Measurements from ENCODE around the gene KRTAP3-3.

KRTAP3-3 gene

GRCh38 chr17:41010441-41010840, 16.5 kb upstream of the KRTAP3-3 start:
- H3K4me3 ChIP-seq (ENCODE audit: low read depth, low read length) = no peak overlapping the region
- no peak for DNase-seq
- no peaks in the 10 kb centered on the region for H3K36me3 ChIP-seq (replicated peaks)
- H3K27me3 ChIP-seq (replicated peaks) = no peaks in the 10 kb centered on the region
- no peak overlapping the region for H3K27ac ChIP-seq
- in situ Hi-C loops (cut with HindIII; ENCODE audit: low pct_ligation_motif_present, low sequenced_read_pairs) = no loop called here
- TF ChIP-seq, protein P1, sequence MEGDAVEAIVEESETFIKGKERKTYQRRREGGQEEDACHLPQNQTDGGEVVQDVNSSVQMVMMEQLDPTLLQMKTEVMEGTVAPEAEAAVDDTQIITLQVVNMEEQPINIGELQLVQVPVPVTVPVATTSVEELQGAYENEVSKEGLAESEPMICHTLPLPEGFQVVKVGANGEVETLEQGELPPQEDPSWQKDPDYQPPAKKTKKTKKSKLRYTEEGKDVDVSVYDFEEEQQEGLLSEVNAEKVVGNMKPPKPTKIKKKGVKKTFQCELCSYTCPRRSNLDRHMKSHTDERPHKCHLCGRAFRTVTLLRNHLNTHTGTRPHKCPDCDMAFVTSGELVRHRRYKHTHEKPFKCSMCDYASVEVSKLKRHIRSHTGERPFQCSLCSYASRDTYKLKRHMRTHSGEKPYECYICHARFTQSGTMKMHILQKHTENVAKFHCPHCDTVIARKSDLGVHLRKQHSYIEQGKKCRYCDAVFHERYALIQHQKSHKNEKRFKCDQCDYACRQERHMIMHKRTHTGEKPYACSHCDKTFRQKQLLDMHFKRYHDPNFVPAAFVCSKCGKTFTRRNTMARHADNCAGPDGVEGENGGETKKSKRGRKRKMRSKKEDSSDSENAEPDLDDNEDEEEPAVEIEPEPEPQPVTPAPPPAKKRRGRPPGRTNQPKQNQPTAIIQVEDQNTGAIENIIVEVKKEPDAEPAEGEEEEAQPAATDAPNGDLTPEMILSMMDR (IDR thresholded peaks at IDR 0.05; ENCODE audit: low read depth, low read length, missing control alignments) = no peak

- in situ Hi-C loops (cut with HindIII; ENCODE audit: low pct_ligation_motif_present, low sequenced_read_pairs) = no loop called here
- TF ChIP-seq, protein P1 (IDR thresholded peaks at IDR 0.05; ENCODE audit: low read depth, low read length, missing control alignments) = no peak
- Histone ChIP-seq H3K27ac (no peak overlapping the region), H3K27me3 (replicated peaks) (no peaks in the 10 kb centered on the region), H3K36me3 (replicated peaks) (no peaks in the 10 kb centered on the region), H3K4me3 (ENCODE audit: low read depth, low read length) (no peak overlapping the region)
- no peak for DNase-seq
Observed at GRCh38 chr17:41009936-41010335, 16.0 kb upstream of the KRTAP3-3 start.

- no peak for DNase-seq
Observed at GRCh38 chr17:41009301-41009760, 15.4 kb upstream of the KRTAP3-3 start.

GRCh38 chr17:41008811-41009210, 14.8 kb upstream of the KRTAP3-3 start, which contains the start of gene KRTAP3-1:
TSS of gene KRTAP3-1 (minus strand) at chr17:41009128. CDS start at chr17:41009074, 54 bp downstream.
- Histone ChIP-seq H3K36me3 (replicated peaks) (no peaks in the 10 kb centered on the region), H3K27ac (no peak within 1 kb of the TSS), H3K27me3 (replicated peaks) (no peaks in the 10 kb centered on the region), H3K4me3 (ENCODE audit: low read depth, low read length) (no peak within 1 kb of the TSS)
- in situ Hi-C loops (cut with HindIII; ENCODE audit: low pct_ligation_motif_present, low sequenced_read_pairs) = no loop called here
- TF ChIP-seq, protein P1 (IDR thresholded peaks at IDR 0.05; ENCODE audit: low read depth, low read length, missing control alignments) = no peak
- no peak for DNase-seq

More at GRCh38 chr17:41009301-41009760, 15.4 kb upstream of the KRTAP3-3 start:
- no peaks in the 10 kb centered on the region for H3K36me3 ChIP-seq (replicated peaks)
- TF ChIP-seq, protein P1 (IDR thresholded peaks at IDR 0.05; ENCODE audit: low read depth, low read length, missing control alignments) = no peak
- no peak overlapping the region for H3K4me3 ChIP-seq (ENCODE audit: low read depth, low read length)
- no peak overlapping the region for H3K27ac ChIP-seq
- H3K27me3 ChIP-seq (replicated peaks) = no peaks in the 10 kb centered on the region
- in situ Hi-C loops (cut with HindIII; ENCODE audit: low pct_ligation_motif_present, low sequenced_read_pairs) = no loop called here

DNA sequence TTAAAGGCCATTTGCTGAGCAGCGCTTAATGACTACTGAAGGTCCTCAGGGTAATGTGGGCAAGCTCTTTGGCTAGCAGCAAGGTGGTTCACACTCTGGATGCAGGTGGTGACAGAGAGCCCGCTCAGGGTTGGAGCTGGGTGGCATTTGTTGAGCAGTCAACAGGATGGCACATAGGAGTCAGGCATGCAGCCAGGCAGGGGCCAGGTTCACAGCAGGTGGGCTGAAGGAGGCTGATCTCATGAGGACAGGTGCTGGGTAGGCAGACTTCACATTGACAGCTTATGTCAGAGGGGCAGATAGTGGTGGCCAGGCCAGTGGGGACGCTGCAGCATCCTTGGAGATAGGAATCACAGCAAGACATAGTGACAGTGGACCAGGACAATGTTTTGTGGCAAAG, 10.4 kb upstream of the KRTAP3-3 start:
- no peak for DNase-seq
- Histone ChIP-seq H3K27me3 (replicated peaks) (no peaks in the 10 kb centered on the region), H3K27ac (no peak overlapping the region), H3K36me3 (replicated peaks) (no peaks in the 10 kb centered on the region), H3K4me3 (ENCODE audit: low read depth, low read length) (no peak overlapping the region)
- TF ChIP-seq, protein P1 (IDR thresholded peaks at IDR 0.05; ENCODE audit: low read depth, low read length, missing control alignments) = no peak
- in situ Hi-C loops (cut with HindIII; ENCODE audit: low pct_ligation_motif_present, low sequenced_read_pairs) = no loop called here

- TF ChIP-seq, protein P1 (IDR thresholded peaks at IDR 0.05; ENCODE audit: low read depth, low read length, missing control alignments) = no peak
- Histone ChIP-seq H3K27me3 (replicated peaks) (no peaks in the 10 kb centered on the region), H3K4me3 (ENCODE audit: low read depth, low read length) (no peak overlapping the region), H3K27ac (no peak overlapping the region), H3K36me3 (replicated peaks) (no peaks in the 10 kb centered on the region)
- DNase-seq = no peak
- in situ Hi-C loops (cut with HindIII; ENCODE audit: low pct_ligation_motif_present, low sequenced_read_pairs) = no loop called here
Observed at GRCh38 chr17:41003926-41004325, 10.0 kb upstream of the KRTAP3-3 start.

Measured in brain microvascular endothelial cell (primary cell).